ENCODE data around the gene SPRED2.

GRCh38 chr2:65377556-65378192 lies 54.7 kb downstream of the SPRED2 start:
- TF ChIP-seq POLR2A (IDR thresholded peaks at IDR 0.05) (no peak), CTCF (IDR thresholded peaks at IDR 0.05) (no peak)
